ENCODE measurements around the gene KDM2B.
"Not testable (repeated sequence)": the region's sequence is repeated elsewhere in the genome, so short reads cannot be mapped to it uniquely, and the experiment has no call there.

GRCh38 chr12:121583334-121583661 lies 2.5 kb upstream of the KDM2B start:
- TF ChIP-seq CTCF, POLR2A (IDR thresholded peaks at IDR 0.05): not testable (repeated sequence)
